ENCODE results near the gene TLR2.

The TLR2 gene

DNA sequence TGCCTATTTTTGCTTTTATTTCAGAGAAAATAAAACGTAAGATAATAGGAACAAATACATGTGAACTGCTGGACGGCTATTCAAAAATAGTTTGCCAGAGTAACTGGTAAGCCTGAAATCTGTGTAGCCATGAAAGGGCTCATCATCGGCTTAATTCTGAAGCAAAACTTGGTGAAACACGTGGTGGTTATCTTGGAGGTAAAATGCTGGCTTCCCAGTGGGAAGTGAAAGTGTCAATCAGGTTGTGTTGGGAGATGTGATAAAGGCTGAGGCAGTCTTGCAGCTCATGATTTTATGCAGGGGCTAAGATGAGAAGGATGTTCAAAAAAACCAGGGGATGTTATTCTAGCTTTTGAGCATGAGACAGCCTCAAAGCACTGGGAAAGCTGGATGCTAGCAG lies 36.1 kb upstream of the TLR2 start:
- TF ChIP-seq CTCF (IDR thresholded peaks at IDR 0.05; ENCODE audit: low read depth, low read length), result no peak
- no peak for DNase-seq (ENCODE audit: extremely low read depth, low read depth)

DNA sequence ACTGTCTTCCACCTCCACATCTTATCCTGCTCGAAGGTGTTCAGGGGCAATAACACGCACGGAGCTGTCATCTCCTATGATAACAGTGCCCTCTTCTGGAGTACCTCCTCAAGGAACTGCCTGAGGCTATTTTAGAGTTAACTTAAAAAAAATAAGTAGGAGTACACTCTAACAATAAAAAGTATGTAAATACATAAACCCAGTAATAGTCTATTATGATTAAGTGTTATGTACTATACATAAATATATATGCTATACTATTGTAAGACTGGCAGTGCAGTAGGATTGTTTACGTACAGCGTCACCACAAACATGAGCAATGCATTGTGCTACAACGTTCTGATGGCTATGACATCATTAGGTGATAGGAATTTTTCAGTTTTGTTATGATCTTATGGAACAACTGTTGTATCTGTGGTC lies 34.5 kb upstream of the TLR2 start:
- DNase-seq (ENCODE audit: extremely low read depth, low read depth), result no peak
- TF ChIP-seq CTCF (IDR thresholded peaks at IDR 0.05; ENCODE audit: low read depth, low read length), result peak; percentile 9

DNA sequence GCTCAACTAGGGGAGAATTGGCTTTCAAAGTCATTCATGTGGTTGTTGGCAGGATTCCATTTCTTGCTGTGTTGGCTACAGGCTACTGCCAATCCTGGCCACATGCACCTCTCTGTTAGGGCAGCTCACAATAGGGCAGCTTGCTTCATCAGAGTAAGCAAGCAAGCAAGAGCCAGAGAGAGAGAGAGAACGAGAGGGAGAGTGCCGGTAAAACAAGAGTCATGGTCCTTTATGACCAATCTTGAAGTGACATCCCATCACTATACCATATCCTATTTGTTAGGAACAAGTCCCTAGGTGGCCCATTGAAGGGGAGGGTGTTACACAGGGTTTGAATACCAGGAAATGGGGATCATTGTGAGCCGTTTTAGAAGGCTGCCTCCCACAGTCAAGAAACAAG lies 33.0 kb upstream of the TLR2 start:
- no peak for DNase-seq (ENCODE audit: extremely low read depth, low read depth)
- TF ChIP-seq CTCF (IDR thresholded peaks at IDR 0.05; ENCODE audit: low read depth, low read length), result no peak

- no peak for TF ChIP-seq CTCF (IDR thresholded peaks at IDR 0.05; ENCODE audit: low read depth, low read length)
- no peak for DNase-seq (ENCODE audit: extremely low read depth, low read depth)
Observed at GRCh38 chr4:153651587-153651986, 32.5 kb upstream of the TLR2 start.

DNA sequence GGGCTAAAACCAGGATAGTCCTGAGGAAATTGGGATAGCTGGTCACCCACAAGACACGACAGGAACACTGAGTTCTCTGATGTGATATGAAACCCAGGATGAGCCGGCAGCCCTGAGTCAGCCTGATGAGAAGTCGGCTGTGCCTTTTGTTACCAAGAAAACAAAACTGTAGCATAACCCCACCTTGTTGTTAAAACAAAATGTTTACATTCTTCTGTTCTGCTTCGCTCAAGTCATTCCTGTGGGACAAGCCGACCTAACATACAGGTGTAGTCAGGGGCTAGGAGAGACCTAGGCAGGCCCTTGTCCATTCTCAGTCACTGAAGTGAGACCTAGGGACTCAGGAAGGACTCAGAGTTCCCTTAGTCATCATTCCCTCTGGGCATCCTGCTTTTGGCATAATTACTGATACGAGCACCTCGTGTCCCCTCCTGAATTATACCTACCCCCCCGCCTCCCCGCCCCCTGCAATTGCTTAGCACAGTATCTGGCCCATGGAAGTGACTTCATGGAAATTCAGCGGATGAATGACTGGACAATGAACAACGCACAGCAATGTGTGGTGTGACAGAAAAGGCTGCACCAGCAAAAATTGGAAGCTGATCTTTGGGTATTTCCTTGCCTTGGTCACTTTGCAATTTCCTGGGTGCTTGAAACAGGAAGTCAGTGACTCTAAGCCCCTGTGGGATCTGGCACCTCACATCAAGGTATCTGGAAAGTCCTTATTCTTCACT lies 31.9 kb upstream of the TLR2 start:
- TF ChIP-seq CTCF (IDR thresholded peaks at IDR 0.05; ENCODE audit: low read depth, low read length), result no peak
- DNase-seq (ENCODE audit: extremely low read depth, low read depth), result no peak

- TF ChIP-seq CTCF (IDR thresholded peaks at IDR 0.05; ENCODE audit: low read depth, low read length), result no peak
- DNase-seq (ENCODE audit: extremely low read depth, low read depth), result no peak
Observed at GRCh38 chr4:153655002-153655541, 29.0 kb upstream of the TLR2 start.

DNA sequence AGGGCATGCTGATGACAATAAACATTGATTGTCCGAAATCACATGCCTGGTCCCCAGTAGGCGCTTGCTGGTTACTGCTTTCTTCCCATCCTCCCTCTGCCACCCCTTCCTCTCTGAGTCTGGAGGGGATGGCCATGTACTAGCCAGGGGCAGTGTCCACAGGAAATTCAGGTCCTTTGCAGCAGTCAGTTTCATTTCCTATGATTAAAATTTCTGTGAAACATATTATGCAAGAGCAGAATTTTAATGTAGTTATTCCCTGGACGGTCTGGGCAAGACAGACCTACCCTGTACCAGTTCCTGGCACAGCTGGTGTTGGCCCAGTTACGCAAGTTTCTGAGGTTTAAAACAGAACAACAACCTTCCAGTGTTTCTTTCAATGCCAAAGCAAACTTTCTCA lies 28.2 kb upstream of the TLR2 start:
- no peak for TF ChIP-seq CTCF (IDR thresholded peaks at IDR 0.05; ENCODE audit: low read depth, low read length)

More for the DNA sequence above, 28.2 kb upstream of the TLR2 start:
- DNase-seq (ENCODE audit: extremely low read depth, low read depth), result no peak
